HG03439 (cell line): ENCODE measurements around the gene PON3.
"Not testable (repeated sequence)": the region's sequence is repeated elsewhere in the genome, so short reads cannot be mapped to it uniquely, and the experiment has no call there.

ENCODE experiments used
- ATAC-seq: cut with Tn5 transposase; IDR thresholded peaks from one replicate; pipeline ENCODE4 v1.9.1; 2021; ENCODE audit warnings: mild to moderate bottlenecking, moderate library complexity; ENCODE audit not compliant: unreplicated experiment

PON3 gene

DNA sequence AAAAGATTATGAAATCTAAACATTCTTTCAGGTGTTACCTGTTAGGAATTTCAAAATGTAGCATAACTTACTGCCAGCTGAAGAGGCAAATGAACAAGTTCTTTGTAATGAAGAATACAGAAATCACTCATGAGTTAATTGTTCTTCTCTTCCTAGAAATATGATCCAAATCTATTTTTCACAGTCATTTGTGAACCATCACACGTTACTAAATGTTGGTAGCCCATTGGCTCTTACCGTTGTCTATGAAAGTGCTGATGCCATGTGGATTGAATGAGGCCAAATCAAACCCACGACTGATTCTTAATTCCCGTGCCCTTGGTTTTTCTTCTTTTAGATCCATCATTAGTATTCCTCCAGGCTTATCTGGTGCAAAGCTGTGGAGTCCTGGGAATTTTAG is 15.9 kb upstream of the PON3 start:
- ATAC-seq, result no peak

DNA sequence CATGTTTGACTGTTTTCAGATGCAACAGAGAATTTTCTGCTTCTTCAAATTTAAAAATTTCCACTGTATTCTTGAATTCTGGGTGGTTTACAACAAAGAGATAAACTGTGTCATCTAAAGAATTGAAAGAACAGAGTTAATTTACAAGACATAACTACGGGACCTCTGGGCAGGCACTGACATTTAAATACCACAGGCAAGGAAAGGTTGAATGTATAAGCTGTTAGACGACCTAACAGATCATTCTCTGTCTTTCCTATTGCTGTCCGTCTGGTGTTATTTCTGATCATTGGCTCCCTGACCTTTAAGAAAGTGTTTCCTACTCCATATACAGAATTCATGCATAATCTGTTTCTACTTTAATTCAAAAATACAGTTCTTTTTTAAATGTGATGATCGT is 15.5 kb upstream of the PON3 start:
- no peak for ATAC-seq

DNA sequence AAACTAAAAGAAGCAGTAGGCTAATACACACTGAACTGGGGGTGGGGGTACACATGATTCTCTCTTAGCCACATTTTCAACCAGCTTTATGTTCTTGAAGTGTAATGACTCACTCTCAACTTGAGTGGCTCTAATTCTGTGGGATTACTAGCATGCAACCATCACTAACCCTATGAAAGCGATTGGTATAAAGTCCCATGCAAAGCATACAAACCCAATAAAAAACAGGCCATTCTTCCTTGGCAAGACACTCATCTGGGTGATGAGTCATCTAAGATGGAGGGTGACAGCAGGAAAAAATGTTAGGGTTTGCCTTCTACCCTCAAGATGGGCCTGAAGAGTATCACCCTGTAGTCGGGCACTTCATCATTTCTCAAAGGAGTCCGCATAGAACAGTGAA is 14.9 kb upstream of the PON3 start:
- ATAC-seq, result no peak

DNA sequence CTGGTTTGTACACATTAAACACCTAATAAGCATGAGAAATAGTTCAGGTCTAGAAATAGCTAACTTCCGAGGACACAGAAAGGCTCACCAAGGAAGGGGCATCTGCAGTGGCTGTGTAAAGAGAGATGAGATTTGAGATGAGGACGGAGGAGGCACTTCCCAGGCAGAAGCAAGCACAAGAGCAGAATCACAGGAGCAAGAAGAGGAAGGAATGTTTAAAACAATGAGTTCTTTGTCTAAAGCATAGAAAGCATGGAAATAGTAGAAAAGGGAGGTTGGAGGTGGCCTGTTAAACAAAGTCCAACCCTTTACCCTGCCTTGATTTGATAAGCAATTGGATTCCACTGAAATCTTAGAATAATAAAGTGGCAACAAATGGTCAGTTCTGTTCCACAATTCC is 11.6 kb upstream of the PON3 start:
- ATAC-seq, result no peak

DNA sequence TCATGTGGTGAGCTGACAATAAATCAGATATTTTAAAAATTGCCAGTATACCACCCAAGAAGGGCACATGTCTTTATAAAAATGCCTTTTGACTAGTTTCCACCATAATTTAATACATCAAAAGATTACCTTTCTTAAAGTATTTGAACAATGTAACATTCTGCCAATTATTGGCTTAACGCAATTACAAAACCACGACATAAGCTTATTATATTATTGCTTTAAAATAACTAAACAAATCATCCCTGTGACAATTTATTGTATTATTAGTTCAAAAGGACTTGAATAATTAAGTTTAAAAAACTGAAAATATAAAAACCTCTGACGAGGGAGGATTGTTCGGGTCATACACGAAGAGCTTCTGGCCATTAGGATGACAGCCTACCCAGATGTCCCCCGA is 9.6 kb upstream of the PON3 start:
- ATAC-seq, result no peak

DNA sequence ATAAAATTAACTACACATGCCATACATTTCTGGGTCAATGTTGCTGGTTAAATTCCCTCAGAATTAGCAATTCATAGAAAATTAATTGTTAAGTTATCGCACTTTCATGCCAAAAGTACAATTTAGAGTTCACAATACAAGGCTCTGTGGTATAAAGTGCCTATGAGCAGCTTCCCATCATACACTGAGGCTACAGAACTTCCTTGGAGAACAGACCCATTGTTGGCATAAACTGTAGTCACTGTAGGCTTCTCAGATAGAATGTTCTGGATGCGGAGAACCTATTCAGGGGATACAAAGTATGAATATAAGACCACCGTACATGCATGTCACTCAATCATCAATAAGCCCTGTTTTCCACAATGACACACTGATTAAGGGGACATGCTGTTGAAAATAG is 9.0 kb upstream of the PON3 start:
- no peak for ATAC-seq

DNA sequence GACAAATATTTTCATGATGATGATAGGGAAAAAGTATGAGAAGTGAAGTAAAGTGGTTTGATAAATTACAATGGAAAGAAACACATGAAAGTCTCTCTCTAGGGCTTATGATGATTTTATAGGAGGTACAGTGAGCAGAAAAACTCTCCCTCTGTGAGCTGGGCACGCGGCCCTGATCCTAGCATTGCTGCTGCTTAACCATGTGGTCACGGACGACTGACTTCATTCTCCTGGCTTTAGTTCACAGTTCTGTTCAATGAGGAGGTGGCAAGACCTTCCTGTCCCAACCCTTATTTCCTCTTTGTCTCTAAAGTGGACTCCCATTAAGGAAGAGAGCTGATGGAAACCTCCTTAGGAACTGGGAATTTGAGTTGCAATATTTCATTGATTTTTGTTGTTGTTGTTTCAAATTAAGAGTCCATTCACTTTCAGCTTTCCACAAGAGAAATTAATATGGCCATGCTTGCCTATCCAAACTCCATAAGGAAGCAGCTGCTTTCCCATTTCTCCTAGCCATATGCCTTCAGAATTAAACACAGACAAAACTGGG is 8.2 kb upstream of the PON3 start:
- no peak for ATAC-seq

DNA sequence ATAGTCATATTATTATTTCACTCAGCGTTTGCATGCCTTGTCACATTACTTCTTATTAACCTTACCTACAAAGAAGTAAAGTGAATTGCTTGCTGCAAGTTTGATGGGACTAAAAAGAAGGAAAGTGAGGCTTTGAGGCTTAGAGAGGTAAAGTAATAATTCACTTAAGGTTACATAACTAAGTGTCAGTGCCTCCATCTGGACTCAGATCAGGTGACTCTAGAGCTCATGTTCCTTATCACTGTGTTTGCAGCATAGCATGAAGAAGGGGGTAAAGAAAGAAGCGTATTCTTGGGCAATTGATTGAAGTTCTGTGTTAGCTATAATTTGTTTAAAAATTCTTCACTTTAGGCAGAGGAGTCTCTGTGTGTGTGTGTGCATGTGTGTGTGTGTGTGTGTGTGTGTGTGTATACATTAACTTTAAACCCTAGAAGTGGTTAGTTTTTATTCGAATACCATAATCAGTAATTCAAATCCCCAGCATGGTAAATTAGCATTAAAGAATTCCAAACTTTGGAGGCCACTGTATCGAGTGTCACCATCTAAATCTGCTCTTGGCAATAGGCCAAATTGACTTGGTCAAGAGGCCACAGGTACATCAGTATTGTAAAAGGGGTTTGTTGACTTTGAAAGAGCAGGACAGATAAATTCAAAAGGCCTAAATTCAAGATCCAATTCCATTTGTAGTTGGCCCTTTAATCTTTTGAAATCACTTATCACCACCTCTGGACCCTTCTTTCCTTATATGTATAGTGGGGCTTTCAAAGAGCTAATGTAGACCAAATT is 2.2 kb upstream of the PON3 start:
- no peak for ATAC-seq

DNA sequence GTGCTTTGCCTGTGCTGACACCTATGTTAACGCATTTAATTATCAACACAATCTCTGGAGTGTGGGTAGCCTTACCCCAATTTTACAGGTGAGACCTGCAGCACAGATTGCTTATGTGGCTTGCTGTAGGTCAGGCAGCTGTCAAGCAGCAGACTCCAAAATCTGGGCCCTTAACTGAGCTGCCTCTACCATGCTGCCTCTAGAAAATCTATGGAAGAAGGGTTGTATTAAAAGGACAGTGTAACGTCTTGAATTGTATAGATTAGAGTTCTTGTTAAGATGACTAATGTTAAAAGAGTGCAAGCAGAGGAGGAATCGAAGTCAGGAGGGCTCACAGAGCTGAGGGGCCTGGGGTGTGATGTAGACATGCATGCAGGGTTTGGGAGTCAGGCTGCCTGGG is 1.2 kb upstream of the PON3 start:
- no peak for ATAC-seq

DNA sequence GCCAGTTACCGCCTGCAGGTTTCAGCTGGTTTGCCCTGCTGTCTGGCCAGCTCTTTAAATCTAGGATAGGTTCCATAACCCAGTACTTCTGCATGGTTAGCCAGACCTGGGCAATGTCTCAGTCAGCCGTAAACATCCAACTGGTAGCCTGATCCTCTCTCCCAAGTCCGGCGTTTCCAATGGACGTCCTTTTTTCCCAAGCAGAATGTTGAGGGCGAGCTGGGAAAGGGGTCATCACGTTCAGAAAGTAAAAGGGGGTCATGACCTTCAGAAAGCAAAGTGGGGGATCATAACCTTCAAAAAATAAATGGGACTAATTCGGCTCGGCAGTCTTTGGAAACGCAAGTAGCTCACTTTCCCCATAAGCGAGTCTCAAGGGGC is 430 bp downstream of the PON3 start:
- no peak for ATAC-seq

DNA sequence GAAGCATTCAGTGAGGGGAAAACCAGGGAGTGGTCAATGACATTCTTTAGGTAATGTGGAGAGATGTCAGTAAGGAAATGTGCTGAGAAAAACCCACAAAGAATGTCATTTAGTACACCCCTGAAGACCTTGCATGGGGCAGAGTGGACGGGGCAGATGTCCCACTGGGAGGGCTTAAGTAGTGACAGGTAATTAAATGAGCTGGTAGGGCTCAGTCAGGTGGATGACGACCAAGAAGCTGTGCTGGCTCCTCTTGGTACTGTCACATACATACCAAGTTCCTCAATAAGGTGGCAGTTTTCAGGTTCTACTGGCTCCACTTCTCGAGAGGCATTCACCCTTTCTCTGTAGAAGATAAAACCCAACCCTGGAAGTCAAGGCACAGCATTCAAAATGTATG is 1.8 kb downstream of the PON3 start:
- no peak for ATAC-seq

DNA sequence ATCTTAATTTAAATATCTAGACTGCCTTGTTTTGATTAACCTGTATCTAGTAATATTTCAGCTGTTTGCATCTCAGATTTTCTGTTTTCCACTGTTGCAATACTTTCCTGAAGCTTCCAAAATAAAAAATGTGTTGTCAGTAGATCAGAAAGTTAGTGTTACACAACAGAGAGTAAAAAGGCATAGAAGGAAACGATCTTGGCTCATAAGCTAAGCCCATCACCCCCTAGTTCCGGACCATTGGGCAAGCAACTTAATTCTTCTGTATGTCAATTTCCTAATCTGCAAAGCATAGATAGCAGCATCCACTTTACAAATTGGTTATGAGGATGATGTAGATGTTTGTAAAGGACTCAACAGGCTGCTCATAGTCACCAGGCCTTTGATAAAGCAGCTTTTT is 4.4 kb downstream of the PON3 start:
- ATAC-seq, result no peak

DNA sequence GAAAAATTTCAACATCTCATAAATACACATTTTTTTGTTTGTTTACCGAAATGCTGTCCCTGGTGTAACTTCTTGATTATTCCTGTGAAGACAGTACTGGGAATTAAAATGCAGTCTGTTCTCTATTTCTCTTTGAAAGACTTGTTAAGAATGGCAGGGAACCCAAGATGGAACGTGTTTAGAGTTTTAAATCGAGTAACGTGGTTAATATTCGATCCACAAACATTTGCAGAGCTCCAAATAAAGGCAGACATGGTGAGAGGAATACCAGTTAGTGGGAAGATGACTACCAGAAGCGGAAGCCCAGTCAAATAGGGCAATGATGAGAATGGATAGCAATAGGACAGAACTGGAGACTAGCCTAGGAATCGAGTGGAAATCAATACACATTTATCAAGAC is 6.7 kb downstream of the PON3 start:
- ATAC-seq, result no peak

DNA sequence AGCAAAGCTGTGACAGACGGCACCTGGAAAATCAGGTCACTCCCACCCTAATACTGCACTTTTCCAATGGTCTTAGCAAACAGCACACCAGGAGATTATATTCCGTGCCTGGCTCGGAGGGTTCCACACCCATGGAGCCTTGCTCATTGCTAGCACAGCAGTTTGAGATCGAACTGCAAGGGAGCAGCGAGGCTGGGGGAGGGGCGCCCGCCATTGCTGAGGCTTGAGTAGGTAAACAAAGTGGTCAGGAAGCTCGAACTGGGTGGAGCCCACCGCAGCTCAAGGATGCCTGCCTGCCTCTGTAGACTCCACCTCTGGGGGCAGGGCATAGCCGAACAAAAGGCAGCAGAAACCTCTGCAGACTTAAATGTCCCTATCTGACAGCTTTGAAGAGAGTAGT is 16.7 kb downstream of the PON3 start:
- ATAC-seq, result not testable (repeated sequence)

DNA sequence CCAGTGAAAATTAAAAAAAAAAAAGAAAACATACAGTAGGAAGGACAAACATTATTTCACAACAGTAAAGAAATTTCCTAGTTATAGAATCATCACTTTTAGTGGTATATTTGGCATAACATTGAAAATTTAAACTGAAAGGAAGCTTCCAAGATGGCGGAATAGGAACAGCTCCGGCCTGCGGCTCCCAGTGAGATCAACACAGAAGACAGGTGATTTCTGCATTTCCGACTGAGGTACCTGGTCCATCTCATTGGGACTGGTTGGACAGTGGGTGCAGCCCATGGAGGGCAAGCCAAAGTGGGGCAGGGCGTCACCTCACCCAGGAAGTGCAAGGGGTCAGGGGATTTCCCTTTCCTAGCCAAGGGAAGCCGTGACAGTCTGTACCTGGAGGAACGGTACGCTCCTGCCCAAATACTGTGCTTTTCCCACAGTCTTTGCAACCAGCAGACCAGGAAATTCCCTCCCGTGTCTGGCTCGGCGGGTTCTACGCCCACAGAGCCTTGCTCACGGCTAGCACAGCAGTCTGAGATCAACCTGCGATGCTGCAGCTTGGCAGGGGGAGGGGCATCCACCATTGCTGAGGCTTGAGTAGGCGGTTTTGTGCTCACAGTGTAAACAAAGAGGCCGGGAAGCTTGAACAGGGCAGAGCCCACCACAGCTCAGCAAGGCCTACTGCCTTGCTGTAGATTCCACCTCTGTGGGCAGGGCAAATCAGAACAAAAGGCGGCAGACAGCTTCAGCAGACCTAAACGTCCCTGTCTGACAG is 19.4 kb downstream of the PON3 start:
- no peak for ATAC-seq

DNA sequence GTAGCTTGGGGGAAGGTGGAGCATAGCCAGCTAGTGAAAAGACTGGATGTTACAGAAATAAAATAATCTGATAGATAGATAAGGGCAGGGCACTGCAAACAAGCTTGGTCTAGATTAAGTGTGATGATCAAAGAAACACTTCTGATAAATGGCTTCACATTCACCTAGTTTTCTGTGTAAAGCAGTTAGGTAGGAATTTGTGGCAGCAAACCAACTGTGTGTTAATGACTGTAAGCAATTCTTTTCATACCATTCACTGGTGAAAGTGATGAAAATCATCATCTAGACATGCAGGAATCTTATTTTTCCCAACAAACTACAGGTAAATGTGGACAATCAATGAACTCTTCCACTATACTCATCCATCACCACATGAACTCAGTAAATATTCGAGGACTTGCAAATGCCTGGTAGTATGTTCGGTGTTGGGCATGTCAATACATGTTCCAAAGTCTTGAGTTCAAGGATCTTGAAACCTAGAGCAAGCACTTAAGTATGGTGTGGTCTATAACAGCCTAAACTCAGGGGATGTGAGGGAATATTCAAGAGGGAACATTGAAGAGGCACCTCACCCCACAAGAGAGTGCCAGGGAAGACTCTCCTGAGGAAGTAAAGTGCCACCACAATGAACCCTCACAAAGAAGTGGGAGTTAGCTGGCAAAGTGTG is 20.5 kb downstream of the PON3 start:
- no peak for ATAC-seq

DNA sequence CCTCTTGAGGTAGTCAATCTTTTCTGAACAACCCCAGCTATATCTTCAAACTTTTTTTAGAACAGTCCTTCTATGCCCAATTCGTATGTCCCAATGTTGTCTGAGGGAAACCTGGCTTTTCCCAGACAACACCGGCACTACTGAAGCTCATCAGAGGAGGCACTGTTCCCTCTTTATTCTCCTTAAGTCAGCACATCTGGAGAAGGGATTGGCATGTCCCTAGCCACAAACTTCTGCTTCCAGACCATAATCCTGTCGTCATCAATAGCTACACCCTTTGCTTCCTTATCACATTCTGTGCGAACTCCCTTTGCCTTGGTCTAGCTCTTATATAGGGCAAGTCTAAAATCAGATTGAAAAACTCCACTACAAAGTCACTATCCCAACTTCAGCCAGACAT is 22.9 kb downstream of the PON3 start:
- ATAC-seq, result no peak

DNA sequence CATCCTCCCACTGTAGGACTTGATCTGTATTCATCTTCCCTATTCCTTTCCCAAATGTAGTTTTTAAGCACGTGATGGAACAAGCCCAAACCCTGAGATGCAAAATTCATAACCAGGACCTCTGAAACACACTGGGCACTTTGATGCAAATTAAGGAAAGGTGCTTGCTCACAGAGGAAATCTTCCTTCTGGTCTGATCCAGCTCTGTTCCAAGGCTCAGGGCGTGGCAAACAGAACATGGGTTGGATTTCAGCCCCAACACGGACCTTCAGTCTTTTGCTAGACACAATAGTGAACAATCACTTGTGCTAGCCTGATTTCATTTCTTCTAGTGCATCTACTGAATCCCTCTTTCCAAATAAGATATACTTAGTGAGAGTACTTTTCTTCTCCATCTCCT is 27.9 kb downstream of the PON3 start:
- ATAC-seq, result no peak

DNA sequence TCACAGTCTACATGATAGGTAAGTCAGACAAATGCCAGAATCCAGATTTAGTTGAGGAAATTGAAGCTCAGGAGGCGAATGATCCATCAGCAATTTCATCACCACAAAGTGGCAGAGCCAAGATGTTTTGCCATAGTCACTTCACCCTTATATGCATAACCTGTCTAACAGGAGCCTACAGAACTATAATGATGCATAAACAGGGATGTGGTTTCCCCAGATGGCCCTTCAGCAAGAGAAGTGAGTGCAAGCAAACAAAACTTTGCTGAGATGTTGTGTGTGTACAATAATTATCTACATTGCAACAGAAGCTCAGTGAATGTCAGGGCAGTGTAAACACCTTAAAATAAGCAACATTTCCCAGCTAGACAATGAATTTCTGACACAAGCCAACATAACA is 28.6 kb downstream of the PON3 start:
- no peak for ATAC-seq

DNA sequence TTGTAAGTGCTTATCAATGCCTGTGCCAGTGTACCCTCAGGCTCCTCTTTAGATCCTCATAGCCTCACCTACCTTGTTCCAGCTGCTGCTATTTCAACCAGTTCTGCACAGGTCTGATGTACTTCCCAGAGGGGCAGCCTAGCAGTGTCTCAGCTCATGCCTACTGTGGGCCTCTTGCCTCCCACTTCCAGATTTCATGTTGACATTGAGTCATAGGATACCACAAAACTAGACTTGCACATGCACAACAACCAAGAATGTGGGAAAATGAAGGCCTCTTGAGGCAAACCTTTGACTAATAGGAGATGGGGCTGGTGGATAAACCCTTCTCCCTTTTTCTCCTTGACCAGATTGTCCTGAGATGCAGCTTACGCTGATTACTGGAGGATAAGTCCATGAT is 31.0 kb downstream of the PON3 start:
- ATAC-seq, result no peak

DNA sequence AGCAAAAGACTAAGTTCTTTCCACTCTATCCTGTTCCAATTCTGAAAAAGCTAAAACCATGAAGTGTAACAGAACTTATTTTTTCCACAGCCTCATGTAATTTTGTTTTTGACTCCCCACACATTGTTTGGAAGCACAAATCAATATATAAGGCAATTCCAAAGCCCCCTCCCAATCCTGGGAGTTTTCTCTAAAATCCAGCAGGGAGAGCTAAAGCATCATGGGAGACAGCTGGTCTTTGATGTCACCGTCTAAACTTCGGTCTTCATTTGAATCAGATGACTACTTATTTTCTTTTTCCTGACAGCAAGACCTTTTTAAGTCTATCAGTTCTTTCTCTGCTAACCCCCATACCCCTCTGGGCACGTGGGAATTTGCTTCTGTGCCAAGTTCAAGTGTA is 38.6 kb downstream of the PON3 start:
- ATAC-seq, result no peak
